Suprapubic skin (tissue), 4 donors: ENCODE results near the gene GMPPA. TPM values are rescaled to one million over a fixed set of nuclear protein-coding genes. Genes with fewer than 3 reads are reported as not detected.

ENCODE experiments used
- DNase-seq, 2 donors: peaks; one replicate each; pipeline ENCODE4 v3.0.0-alpha.2; 2019; ENCODE audit warnings: low spot score in 2 of 2
- H3K27ac ChIP-seq: fragments of 200-600 bp; sonication (generic); one replicate; pipeline ENCODE4 v1.5.1; 2019
- H3K27me3 ChIP-seq: fragments of 200-600 bp; sonication (generic); one replicate; pipeline ENCODE4 v1.5.1; 2019
- H3K36me3 ChIP-seq: fragments of 200-600 bp; sonication (generic); one replicate; pipeline ENCODE4 v1.5.1; 2019
- H3K4me1 ChIP-seq: fragments of 200-600 bp; sonication (generic); one replicate; pipeline ENCODE4 v1.5.1; 2019
- H3K4me3 ChIP-seq: fragments of 200-600 bp; sonication (generic); one replicate; pipeline ENCODE4 v1.5.1; 2019; ENCODE audit warnings: mild to moderate bottlenecking
- H3K9me3 ChIP-seq: fragments of 200-600 bp; sonication (generic); one replicate; pipeline ENCODE4 v1.5.1; 2019
- EP300 ChIP-seq: sonication (generic); formaldehyde crosslinking; IDR thresholded peaks from one replicate; pipeline ENCODE4 v1.6.1; 2017; ENCODE audit warnings: antibody characterized with exemption
- POLR2A ChIP-seq, 2 donors: fragments of 450-650 bp; IDR thresholded peaks; one replicate each; pipeline ENCODE4 v1.6.1; 2017; ENCODE audit warnings: antibody characterized with exemption in 2 of 2, mild to moderate bottlenecking in 2 of 2, moderate library complexity in 2 of 2
- POLR2AphosphoS5 ChIP-seq, 3 donors: sonication (generic); formaldehyde crosslinking; IDR thresholded peaks; one replicate each; pipeline ENCODE4 v1.6.1; 2017; ENCODE audit warnings: antibody characterized with exemption in 3 of 3
- WGBS: methylation state at CpG from one replicate; pipeline ENCODE4 v1.1.5; 2018; 5-methylcytosine and 5-hydroxymethylcytosine counted together
- total RNA-seq, 4 donors: library from RNA; depleted of rRNA; stranded (reverse); fragments of >200 nt; gene quantifications; one replicate each; pipeline ENCODE4 v1.1.0, GENCODE V29; 2016
- TF ChIP-seq, protein P1 (sequence below), 2 donors: fragments of 200-600 bp in 1 of 2; fragments of 450-650 bp in 1 of 2; sonication (generic) in 1 of 2; IDR thresholded peaks; one replicate each; pipeline ENCODE4 v1.5.1; 2016 to 2019; ENCODE audit warnings: antibody characterized with exemption in 2 of 2, mild to moderate bottlenecking in 1 of 2, moderate library complexity in 1 of 2

Gene GMPPA
- total RNA-seq, 4 donors from 2014 or later: 18.3 to 31.3 (median 22.3) TPM

- Histone ChIP-seq H3K27ac (no peak overlapping the region), H3K27me3 (no peaks in the 10 kb centered on the region)
- DNase-seq: no peak
These were observed 42.3 kb downstream of the GMPPA start for GRCh38 chr2:219540784-219541504.

GRCh38 chr2:219541611-219542180 is 43.0 kb downstream of the GMPPA start:
- TF ChIP-seq POLR2A (IDR thresholded peaks at IDR 0.05) (no peak), EP300 (no peak), POLR2AphosphoS5 (IDR thresholded peaks at IDR 0.05) (peak in 1 of 3 donors; percentile 20)
- TF ChIP-seq, protein P1, sequence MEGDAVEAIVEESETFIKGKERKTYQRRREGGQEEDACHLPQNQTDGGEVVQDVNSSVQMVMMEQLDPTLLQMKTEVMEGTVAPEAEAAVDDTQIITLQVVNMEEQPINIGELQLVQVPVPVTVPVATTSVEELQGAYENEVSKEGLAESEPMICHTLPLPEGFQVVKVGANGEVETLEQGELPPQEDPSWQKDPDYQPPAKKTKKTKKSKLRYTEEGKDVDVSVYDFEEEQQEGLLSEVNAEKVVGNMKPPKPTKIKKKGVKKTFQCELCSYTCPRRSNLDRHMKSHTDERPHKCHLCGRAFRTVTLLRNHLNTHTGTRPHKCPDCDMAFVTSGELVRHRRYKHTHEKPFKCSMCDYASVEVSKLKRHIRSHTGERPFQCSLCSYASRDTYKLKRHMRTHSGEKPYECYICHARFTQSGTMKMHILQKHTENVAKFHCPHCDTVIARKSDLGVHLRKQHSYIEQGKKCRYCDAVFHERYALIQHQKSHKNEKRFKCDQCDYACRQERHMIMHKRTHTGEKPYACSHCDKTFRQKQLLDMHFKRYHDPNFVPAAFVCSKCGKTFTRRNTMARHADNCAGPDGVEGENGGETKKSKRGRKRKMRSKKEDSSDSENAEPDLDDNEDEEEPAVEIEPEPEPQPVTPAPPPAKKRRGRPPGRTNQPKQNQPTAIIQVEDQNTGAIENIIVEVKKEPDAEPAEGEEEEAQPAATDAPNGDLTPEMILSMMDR (IDR thresholded peaks at IDR 0.05): peak; percentile 87 to 93
- no peaks in the 10 kb centered on the region for H3K9me3 ChIP-seq
- H3K36me3 ChIP-seq: peaks cover 24% of the 10 kb centered on the region
- peaks cover 35% of the 10 kb centered on the region for H3K4me1 ChIP-seq
- 8% methylated on average over 10 of the region's 48 CpGs for WGBS
- H3K4me3 ChIP-seq: peak overlapping the region; percentile 42
- peak in 1 of 2 donors; percentile 83 for DNase-seq
- H3K27ac ChIP-seq: no peak overlapping the region
- H3K27me3 ChIP-seq: no peaks in the 10 kb centered on the region

More at GRCh38 chr2:219540784-219541504, 42.3 kb downstream of the GMPPA start:
- Histone ChIP-seq H3K36me3 (peaks cover 24% of the 10 kb centered on the region), H3K9me3 (no peaks in the 10 kb centered on the region), H3K4me3 (no peak overlapping the region), H3K4me1 (peaks cover 35% of the 10 kb centered on the region)
- WGBS: 93% methylated on average over 10 of the region's 12 CpGs
- no peak for TF ChIP-seq POLR2A (IDR thresholded peaks at IDR 0.05)
- no peak for TF ChIP-seq POLR2AphosphoS5 (IDR thresholded peaks at IDR 0.05)
- TF ChIP-seq EP300: no peak
- TF ChIP-seq, protein P1 (IDR thresholded peaks at IDR 0.05): no peak

DNA sequence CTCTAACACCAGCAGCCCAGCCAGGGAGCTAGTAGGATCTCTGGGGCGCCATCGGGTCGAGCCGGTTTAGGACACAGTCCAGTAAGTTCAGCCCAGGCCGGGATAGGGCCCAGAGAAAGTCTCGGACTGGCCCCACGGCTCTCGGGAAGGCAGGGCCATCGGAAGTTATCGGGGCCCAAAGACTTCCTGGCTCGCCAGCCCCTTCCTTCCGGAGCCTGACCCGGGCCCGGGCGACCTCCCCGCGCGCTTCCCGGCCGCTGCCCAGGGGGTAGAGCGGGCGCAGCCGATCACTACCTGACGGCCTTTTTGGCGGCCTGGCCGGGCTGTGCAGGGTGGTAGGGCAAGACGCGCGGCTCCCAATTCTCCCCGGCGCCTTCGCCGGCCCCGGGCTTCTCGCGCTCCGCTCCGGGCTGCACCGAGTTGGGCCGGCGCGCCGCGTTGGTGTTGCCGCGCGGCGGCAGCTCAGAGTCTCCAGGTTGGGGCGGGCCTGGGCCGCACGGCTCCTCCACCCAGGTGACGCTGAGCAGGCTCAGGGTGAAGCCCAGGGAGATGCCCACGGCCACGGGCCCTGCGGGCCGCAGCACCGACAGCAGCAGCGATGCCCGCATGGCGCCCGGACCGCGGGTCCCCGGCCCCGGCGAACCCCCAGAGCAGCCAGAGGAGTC is 44.4 kb downstream of the GMPPA start:
- peak overlapping the region; percentile 81 for H3K27ac ChIP-seq
- WGBS: 1% methylated on average over 44 of the region's 66 CpGs
- TF ChIP-seq, protein P1 (IDR thresholded peaks at IDR 0.05): no peak
- no peak for TF ChIP-seq POLR2AphosphoS5 (IDR thresholded peaks at IDR 0.05)
- TF ChIP-seq POLR2A (IDR thresholded peaks at IDR 0.05): no peak
- no peak for TF ChIP-seq EP300
- peak overlapping the region; percentile 59 for H3K4me3 ChIP-seq
- no peaks in the 10 kb centered on the region for H3K9me3 ChIP-seq
- no peaks in the 10 kb centered on the region for H3K27me3 ChIP-seq
- no peak for DNase-seq
- H3K4me1 ChIP-seq: peaks cover 26% of the 10 kb centered on the region
- H3K36me3 ChIP-seq: peaks cover 24% of the 10 kb centered on the region

GRCh38 chr2:219543596-219544358 is 45.1 kb downstream of the GMPPA start, which contains the start of the genes CHPF and TMEM198:
CHPF (minus strand) TSS chr2:219543809; CDS start chr2:219543538, 271 bp downstream.
TMEM198 (plus strand) TSS chr2:219544028; CDS start chr2:219544728, 700 bp downstream.
- WGBS: under 1% methylated on average over 15 of the region's 75 CpGs
- peak; percentile 98 to 99 for DNase-seq
- Histone ChIP-seq H3K36me3 (peaks cover 23% of the 10 kb centered on the region), H3K4me1 (peaks cover 26% of the 10 kb centered on the region), H3K27me3 (no peaks in the 10 kb centered on the region), H3K4me3 (peak within 1 kb of the TSS; percentile 59), H3K9me3 (no peaks in the 10 kb centered on the region), H3K27ac (peak within 1 kb of the TSS; percentile 81)
- peak in 1 of 3 donors; percentile 13 for TF ChIP-seq POLR2AphosphoS5 (IDR thresholded peaks at IDR 0.05)
- TF ChIP-seq, protein P1 (IDR thresholded peaks at IDR 0.05): no peak
